ENCODE data around the gene RPL22. TPM values are rescaled to one million over a fixed set of nuclear protein-coding genes. Genes with fewer than 3 reads are reported as not detected.

RPL22 gene
- total RNA-seq, 5 donors from 2014 or later (not counting 1 experiment from before 2014, with no cell fraction given) = 448 to 621 (median 462) TPM

DNA sequence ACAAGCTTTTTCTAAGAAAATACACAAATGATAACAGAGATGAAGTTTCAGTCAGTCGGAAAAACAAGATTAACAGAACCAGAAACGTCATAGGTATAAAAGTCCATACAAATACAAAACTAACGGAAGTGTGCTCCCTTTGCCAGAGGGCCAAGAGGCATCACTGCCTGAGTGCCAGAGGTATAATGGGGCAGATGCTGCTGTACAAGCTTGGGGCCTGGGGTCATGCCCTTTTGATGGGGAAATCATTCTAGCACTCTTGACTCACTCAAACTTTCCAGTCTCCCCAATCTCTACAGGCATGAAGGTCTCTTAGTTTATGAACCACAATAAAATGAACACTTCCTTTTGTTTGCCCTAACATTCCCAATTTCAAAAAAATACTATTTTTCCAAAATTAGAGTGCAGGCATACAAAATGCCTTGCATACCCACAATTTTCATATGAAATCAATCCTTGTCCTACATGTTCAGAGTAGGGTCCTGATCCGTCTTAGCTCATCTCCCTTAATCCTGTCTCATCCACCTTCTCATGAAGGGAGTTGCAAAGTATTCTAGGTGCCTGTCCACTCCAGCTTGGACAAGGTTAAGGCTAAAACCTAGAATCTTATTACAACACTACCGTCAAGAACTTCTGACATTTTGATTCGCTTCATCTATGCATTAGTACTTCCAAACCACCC is 1.5 kb downstream of the RPL22 start:
- H3K27ac Mint-ChIP-seq = peak overlapping the region; percentile 82 to 97
- Histone ChIP-seq H3K27ac (ENCODE audit: low read length) (no peak overlapping the region), H3K9me3 (no peaks in the 10 kb centered on the region), H3K4me3 (ENCODE audit: control insufficient read depth in 1 of 2, extremely low read depth in 1 of 2, low read length in 1 of 2) (peak overlapping the region in 1 of 2 donors; percentile 98), H3K27me3 (replicated peaks in 1 of 2; ENCODE audit: control insufficient read depth in 2 of 2, extremely low read depth in 1 of 2, insufficient read depth in 2 of 2, low read length in 1 of 2) (peaks cover 0 to 3% of the 10 kb centered on the region in 2 experiments), H3K4me1 (ENCODE audit: control insufficient read depth in 1 of 2, extremely low read depth in 1 of 2, insufficient read depth in 2 of 2, low read length in 2 of 2) (peaks cover 12 to 32% of the 10 kb centered on the region in 2 experiments), H3K36me3 (ENCODE audit: control insufficient read depth in 2 of 2, extremely low read depth in 1 of 2, insufficient read depth in 1 of 2, low read length in 1 of 2) (peaks cover 0 to 42% of the 10 kb centered on the region in 2 donors)
- whole genome bisulfite sequencing (ENCODE audit: insufficient coverage) = 33% methylated on average over 2 of the region's 6 CpGs
- H3K27me3 Mint-ChIP-seq = no peaks in the 10 kb centered on the region
- peak overlapping the region; percentile 85 to 97 (median 96) for H3K4me3 Mint-ChIP-seq
- H3K9me3 Mint-ChIP-seq = peaks cover 0 to 3% (median 0%) of the 10 kb centered on the region in 3 donors
- ATAC-seq (replicated peaks in 1 of 4) (no peak), DNase-seq (no peak)
- peaks cover 13% of the 10 kb centered on the region for H3K36me3 Mint-ChIP-seq
- POLR2A ChIA-PET = no interaction called here
- H3K4me1 Mint-ChIP-seq = peaks cover 49 to 54% (median 51%) of the 10 kb centered on the region in 3 donors
- CTCF ChIA-PET = interaction anchor here in 1 of 2 donors (1.0 kb wide), 1 partner anchor 15 kb away, joined by 3 read pairs; no protein-coding TSS in a partner anchor

DNA sequence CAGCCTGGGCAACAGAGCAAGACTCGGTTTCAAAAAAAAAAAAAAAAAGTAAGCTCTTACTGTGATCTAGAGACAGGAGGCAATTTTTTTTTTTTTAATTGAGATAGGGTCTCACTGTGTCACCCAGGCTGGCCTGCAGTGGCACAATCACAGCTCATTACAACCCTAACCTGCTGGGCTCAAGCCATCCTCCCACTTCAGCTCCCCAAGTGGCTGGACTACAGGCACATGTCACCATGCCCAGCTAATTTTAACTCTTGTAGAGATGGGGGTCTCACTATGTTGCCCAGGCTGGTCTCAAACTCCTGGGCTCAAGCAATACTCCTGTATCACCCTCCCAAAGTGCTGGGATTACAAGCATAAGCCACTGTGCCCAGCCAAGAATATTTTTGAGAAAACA is 7.4 kb downstream of the RPL22 start:
- POLR2A ChIA-PET = no interaction called here

DNA sequence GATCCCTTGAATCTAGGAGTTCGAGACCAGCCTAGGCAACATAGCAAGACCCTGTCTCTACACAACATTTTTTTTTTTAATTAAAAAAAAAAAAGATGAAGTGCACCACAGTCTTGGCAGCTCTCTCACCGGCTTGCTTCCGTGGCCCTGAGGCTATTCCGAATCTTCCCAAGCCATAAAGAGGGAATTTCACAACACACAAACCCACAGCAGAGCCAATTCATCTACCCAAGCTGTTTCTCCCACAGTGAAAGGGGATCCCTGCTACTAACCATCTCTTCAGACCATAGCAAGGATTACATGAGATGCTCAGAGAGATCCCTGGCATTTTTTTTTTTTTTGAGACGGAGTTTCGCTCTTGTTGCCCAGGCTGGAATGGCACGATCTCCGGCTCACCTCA is 10.9 kb downstream of the RPL22 start:
- Mint-ChIP-seq H3K36me3 (peaks cover 22% of the 10 kb centered on the region), H3K27ac (no peak overlapping the region), H3K27me3 (no peaks in the 10 kb centered on the region), H3K9me3 (no peaks in the 10 kb centered on the region), H3K4me3 (no peak overlapping the region), H3K4me1 (peaks cover 22 to 40% (median 33%) of the 10 kb centered on the region in 3 donors)
- ChIA-PET POLR2A (no interaction called here), CTCF (no interaction called here)
- no peak overlapping the region for H3K27ac ChIP-seq (ENCODE audit: low read length)
- no peaks in the 10 kb centered on the region for H3K9me3 ChIP-seq
- peaks cover 9 to 55% of the 10 kb centered on the region in 2 donors for H3K36me3 ChIP-seq (ENCODE audit: control insufficient read depth in 2 of 2, extremely low read depth in 1 of 2, insufficient read depth in 1 of 2, low read length in 1 of 2)
- no peaks in the 10 kb centered on the region for H3K27me3 ChIP-seq (replicated peaks in 1 of 2; ENCODE audit: control insufficient read depth in 2 of 2, extremely low read depth in 1 of 2, insufficient read depth in 2 of 2, low read length in 1 of 2)
- no peak for ATAC-seq (replicated peaks in 1 of 4)
- peaks cover 0 to 4% of the 10 kb centered on the region in 2 experiments for H3K4me1 ChIP-seq (ENCODE audit: control insufficient read depth in 1 of 2, extremely low read depth in 1 of 2, insufficient read depth in 2 of 2, low read length in 2 of 2)
- H3K4me3 ChIP-seq (ENCODE audit: control insufficient read depth in 1 of 2, extremely low read depth in 1 of 2, low read length in 1 of 2) = no peak overlapping the region
- 100% methylated on average over 4 of the region's 8 CpGs for WGBS (ENCODE audit: insufficient coverage)
- DNase-seq = no peak

More for the DNA sequence above, 7.4 kb downstream of the RPL22 start:
- Mint-ChIP-seq H3K27me3 (no peaks in the 10 kb centered on the region), H3K4me1 (peaks cover 23 to 40% (median 32%) of the 10 kb centered on the region in 3 donors), H3K36me3 (peaks cover 26% of the 10 kb centered on the region), H3K4me3 (no peak overlapping the region), H3K27ac (no peak overlapping the region), H3K9me3 (no peaks in the 10 kb centered on the region)
- WGBS (ENCODE audit: insufficient coverage) = no CpG with 5 or more reads among the region's 1 CpG
- no peak overlapping the region for H3K4me3 ChIP-seq (ENCODE audit: control insufficient read depth in 1 of 2, extremely low read depth in 1 of 2, low read length in 1 of 2)
- H3K27me3 ChIP-seq (replicated peaks in 1 of 2; ENCODE audit: control insufficient read depth in 2 of 2, extremely low read depth in 1 of 2, insufficient read depth in 2 of 2, low read length in 1 of 2) = no peaks in the 10 kb centered on the region
- CTCF ChIA-PET = interaction anchor here in 1 of 2 donors (0.5 kb wide), 1 partner anchor 12 kb away, joined by 3 read pairs; no protein-coding TSS in a partner anchor
- no peak for DNase-seq
- H3K9me3 ChIP-seq = no peaks in the 10 kb centered on the region
- ATAC-seq (replicated peaks in 1 of 4) = no peak
- peaks cover 9 to 83% of the 10 kb centered on the region in 2 donors for H3K36me3 ChIP-seq (ENCODE audit: control insufficient read depth in 2 of 2, extremely low read depth in 1 of 2, insufficient read depth in 1 of 2, low read length in 1 of 2)
- peaks cover 2 to 7% of the 10 kb centered on the region in 2 experiments for H3K4me1 ChIP-seq (ENCODE audit: control insufficient read depth in 1 of 2, extremely low read depth in 1 of 2, insufficient read depth in 2 of 2, low read length in 2 of 2)
- no peak overlapping the region for H3K27ac ChIP-seq (ENCODE audit: low read length)

DNA sequence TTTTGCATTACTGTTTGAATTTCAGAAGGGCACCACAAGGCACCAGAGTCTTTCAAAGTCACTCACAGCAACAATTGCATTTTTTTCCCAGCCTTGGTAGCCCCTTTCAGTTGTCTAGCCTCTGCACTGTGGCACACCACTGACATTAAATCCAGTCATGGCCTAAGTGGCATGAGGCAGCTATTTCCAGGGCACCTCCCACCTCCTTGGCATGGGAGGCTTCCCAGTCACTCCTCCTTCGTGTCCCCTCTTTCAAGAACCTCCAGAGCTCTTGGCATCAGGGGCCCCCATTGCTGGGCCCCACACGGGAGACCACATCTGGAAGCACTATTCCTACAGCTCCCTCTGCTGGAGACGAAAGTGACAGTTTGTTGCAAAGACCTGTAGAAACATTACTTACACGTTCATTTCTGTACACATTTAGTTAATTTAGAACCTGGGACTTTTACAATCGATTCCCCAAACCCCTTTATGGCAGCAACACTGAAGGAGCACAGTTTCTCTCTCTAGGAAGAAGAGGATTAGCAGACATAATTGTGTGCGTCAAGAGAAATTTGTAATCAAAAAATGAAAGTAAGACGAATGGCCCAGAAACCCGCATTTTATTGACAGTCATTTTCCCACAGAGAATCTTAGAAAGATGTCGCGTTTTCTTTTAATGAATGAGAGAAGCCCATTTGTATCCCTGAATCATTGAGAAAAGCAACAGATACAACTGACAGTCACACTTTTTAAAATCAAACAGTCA is 13.6 kb downstream of the RPL22 start:
- Mint-ChIP-seq H3K36me3 (peaks cover 16% of the 10 kb centered on the region), H3K9me3 (no peaks in the 10 kb centered on the region), H3K27ac (no peak overlapping the region), H3K27me3 (peaks cover 12 to 18% of the 10 kb centered on the region in 2 donors), H3K4me1 (peaks cover 31 to 49% (median 39%) of the 10 kb centered on the region in 3 donors), H3K4me3 (no peak overlapping the region)
- ATAC-seq (replicated peaks in 1 of 4) = no peak
- ChIA-PET CTCF (interaction anchor here in 1 of 2 donors (0.6 kb wide), 1 partner anchor 17 kb away, joined by 5 read pairs; no protein-coding TSS in a partner anchor), POLR2A (no interaction called here)
- Histone ChIP-seq H3K36me3 (ENCODE audit: control insufficient read depth in 2 of 2, extremely low read depth in 1 of 2, insufficient read depth in 1 of 2, low read length in 1 of 2) (peaks cover 9 to 35% of the 10 kb centered on the region in 2 donors), H3K4me3 (ENCODE audit: control insufficient read depth in 1 of 2, extremely low read depth in 1 of 2, low read length in 1 of 2) (no peak overlapping the region), H3K27ac (ENCODE audit: low read length) (no peak overlapping the region), H3K9me3 (no peaks in the 10 kb centered on the region), H3K27me3 (replicated peaks in 1 of 2; ENCODE audit: control insufficient read depth in 2 of 2, extremely low read depth in 1 of 2, insufficient read depth in 2 of 2, low read length in 1 of 2) (peaks cover 0 to 13% of the 10 kb centered on the region in 2 experiments), H3K4me1 (ENCODE audit: control insufficient read depth in 1 of 2, extremely low read depth in 1 of 2, insufficient read depth in 2 of 2, low read length in 2 of 2) (peaks cover 0 to 12% of the 10 kb centered on the region in 2 experiments)
- 87% methylated on average over 3 of the region's 10 CpGs for WGBS (ENCODE audit: insufficient coverage)
- peak in 1 of 35 experiments; percentile 49 for DNase-seq

DNA sequence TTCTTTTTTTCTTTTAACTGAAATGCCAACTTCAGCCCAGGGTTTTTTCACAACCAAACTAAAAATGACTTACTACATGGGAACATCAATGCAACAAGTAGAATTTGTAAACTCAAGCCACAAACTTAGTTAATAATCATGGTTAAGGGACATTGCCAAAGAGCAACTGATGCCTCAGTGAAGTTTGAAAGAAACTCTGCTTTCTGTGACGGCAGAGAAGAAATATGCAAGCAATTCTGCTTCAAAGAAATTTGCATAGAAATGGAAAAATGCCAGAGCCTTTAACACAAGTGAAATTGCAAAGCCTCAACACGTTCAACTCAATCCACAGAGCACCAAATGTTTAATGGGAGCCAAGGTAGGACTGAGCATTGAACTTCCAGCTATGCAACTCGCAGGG is 14.2 kb downstream of the RPL22 start:
- Mint-ChIP-seq H3K27me3 (peaks cover 14 to 21% of the 10 kb centered on the region in 2 donors), H3K27ac (no peak overlapping the region), H3K4me3 (no peak overlapping the region), H3K4me1 (peaks cover 31 to 50% (median 37%) of the 10 kb centered on the region in 3 donors), H3K9me3 (no peaks in the 10 kb centered on the region), H3K36me3 (peaks cover 15% of the 10 kb centered on the region)
- WGBS (ENCODE audit: insufficient coverage) = 92% methylated on average over 3 of the region's 3 CpGs
- Histone ChIP-seq H3K4me3 (ENCODE audit: control insufficient read depth in 1 of 2, extremely low read depth in 1 of 2, low read length in 1 of 2) (no peak overlapping the region), H3K9me3 (no peaks in the 10 kb centered on the region), H3K27me3 (replicated peaks in 1 of 2; ENCODE audit: control insufficient read depth in 2 of 2, extremely low read depth in 1 of 2, insufficient read depth in 2 of 2, low read length in 1 of 2) (peaks cover 0 to 17% of the 10 kb centered on the region in 2 experiments), H3K4me1 (ENCODE audit: control insufficient read depth in 1 of 2, extremely low read depth in 1 of 2, insufficient read depth in 2 of 2, low read length in 2 of 2) (peaks cover 0 to 15% of the 10 kb centered on the region in 2 experiments), H3K36me3 (ENCODE audit: control insufficient read depth in 2 of 2, extremely low read depth in 1 of 2, insufficient read depth in 1 of 2, low read length in 1 of 2) (peaks cover 7 to 29% of the 10 kb centered on the region in 2 donors), H3K27ac (ENCODE audit: low read length) (no peak overlapping the region)
- ChIA-PET CTCF (no interaction called here), POLR2A (no interaction called here)
- DNase-seq = no peak
- ATAC-seq (replicated peaks in 1 of 4) = no peak

DNA sequence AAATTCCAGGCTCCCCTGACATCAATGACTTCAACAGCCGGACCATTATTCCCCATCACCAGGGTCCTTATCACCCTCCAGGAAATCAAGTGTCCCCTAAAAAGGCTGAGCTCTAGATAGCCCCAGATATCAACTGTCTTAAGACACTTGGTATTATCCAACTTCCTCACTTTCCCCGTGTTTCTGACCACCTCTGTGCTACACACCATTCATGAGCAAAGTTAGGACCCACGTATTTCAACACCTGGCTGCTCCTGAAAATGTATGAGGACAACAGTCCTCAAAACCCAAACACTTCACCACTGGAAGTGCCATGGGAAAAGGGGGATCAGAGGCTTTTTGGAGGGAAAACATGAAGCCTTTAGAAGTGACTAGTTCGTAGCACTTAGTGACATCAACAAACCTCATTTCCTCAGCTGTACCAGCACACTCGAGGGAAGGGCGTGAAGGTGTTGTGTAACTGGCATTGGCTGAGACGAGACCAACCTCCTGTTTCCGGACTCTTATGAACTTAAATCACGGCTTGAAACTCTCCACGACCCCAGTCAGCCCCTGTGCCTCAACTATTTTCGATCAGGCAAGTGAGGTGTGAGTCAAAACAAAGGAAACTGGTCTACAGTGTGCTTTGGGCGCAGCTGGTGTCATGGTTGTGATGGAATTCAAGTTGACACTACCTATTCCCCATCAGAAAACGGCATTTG is 15.2 kb downstream of the RPL22 start:
- CTCF ChIA-PET = interaction anchor here in 1 of 2 donors (0.5 kb wide), 1 partner anchor 11 kb away, joined by 4 read pairs; no protein-coding TSS in a partner anchor
- DNase-seq (no peak), ATAC-seq (replicated peaks in 1 of 4) (no peak)
- Mint-ChIP-seq H3K36me3 (peaks cover 12% of the 10 kb centered on the region), H3K4me1 (peaks cover 27 to 46% (median 33%) of the 10 kb centered on the region in 3 donors), H3K4me3 (no peak overlapping the region), H3K27me3 (peaks cover 14 to 21% of the 10 kb centered on the region in 2 donors), H3K9me3 (no peaks in the 10 kb centered on the region), H3K27ac (no peak overlapping the region)
- 79% methylated on average over 5 of the region's 13 CpGs for WGBS (ENCODE audit: insufficient coverage)
- H3K27me3 ChIP-seq (replicated peaks in 1 of 2; ENCODE audit: control insufficient read depth in 2 of 2, extremely low read depth in 1 of 2, insufficient read depth in 2 of 2, low read length in 1 of 2) = peaks cover 0 to 17% of the 10 kb centered on the region in 2 experiments
- peaks cover 0 to 16% of the 10 kb centered on the region in 2 experiments for H3K4me1 ChIP-seq (ENCODE audit: control insufficient read depth in 1 of 2, extremely low read depth in 1 of 2, insufficient read depth in 2 of 2, low read length in 2 of 2)
- peaks cover 4 to 21% of the 10 kb centered on the region in 2 donors for H3K36me3 ChIP-seq (ENCODE audit: control insufficient read depth in 2 of 2, extremely low read depth in 1 of 2, insufficient read depth in 1 of 2, low read length in 1 of 2)
- H3K4me3 ChIP-seq (ENCODE audit: control insufficient read depth in 1 of 2, extremely low read depth in 1 of 2, low read length in 1 of 2) = no peak overlapping the region
- POLR2A ChIA-PET = no interaction called here
- no peak overlapping the region for H3K27ac ChIP-seq (ENCODE audit: low read length)
- no peaks in the 10 kb centered on the region for H3K9me3 ChIP-seq

Data from T-cell (primary cell).